GM19397 (cell line): ENCODE results near the gene PCSK4.

ENCODE experiments used
- ATAC-seq: cut with Tn5 transposase; IDR thresholded peaks from one replicate; pipeline ENCODE4 v1.9.1; 2021; ENCODE audit warnings: mild to moderate bottlenecking, moderate library complexity; ENCODE audit not compliant: unreplicated experiment

PCSK4 gene

DNA sequence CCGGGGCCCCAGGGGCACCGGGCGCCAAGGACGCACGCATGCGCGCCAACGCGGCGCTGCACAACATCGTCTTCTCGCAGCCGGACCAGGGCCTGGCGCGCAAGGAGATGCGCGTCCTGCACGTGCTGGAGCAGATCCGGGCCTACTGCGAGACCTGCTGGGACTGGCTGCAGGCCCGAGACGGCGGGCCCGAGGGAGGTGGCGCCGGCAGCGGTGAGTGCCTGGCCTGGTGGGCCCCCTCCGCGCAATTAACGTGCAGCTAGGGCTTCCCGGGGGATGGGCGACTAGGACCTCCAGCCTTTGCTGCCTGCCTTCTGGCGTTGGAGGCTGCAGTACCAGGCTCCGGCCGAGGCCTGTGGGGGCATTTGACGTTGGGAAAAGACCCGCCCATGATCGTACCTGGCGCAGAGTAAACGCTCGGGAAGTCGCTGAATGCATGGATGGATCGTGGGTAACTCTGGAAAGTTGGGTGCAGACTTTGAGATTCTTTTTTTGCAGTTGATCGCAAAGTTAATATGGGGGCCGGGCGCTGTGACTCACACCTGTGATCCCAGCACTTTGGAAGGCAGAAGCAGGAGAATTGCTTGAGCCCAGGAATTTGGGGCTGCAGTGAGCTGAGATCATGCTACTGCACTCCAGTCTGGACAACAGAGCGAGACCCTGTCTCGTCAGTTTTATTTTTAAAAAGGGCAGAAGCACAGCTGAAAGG is 33.0 kb downstream of the PCSK4 start:
- ATAC-seq: no peak

DNA sequence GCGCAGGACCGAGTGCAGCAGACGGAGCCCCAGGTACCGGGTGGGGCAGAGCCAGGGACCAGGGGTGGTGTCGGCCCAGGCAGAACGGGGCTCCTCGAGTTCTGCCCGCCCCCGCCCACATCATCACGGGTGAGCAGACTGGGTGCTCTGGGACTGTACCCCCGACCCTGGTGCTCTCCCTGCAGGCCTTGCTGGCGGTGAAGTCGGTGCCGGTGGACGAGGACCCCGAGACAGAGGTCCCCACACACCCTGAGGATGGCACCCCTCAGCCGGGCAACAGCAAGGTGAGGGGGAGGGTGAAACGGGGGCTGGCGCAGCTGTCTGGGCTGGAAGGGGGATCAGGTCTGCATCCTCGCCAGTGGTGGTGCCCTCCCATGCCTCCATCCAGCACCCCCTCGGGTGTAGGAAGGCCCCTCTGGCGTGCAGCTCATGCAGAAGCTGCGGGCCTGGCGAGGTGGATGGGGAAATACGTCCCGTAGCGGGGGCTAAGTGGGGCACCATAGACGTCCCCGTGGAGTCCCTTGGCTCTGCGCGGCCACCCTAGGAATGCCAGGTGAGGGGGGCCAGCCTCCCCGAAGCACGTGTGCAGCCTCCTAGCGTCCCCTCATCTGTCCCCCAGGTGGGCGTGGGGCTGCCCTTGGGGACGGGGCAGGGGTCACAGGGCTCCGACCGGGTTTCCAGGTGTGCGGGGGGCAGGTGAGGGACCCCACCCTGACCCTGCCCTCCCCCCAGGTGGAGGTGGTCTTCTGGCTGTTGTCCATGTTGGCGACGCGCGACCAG is 33.8 kb downstream of the PCSK4 start:
- ATAC-seq: no peak

DNA sequence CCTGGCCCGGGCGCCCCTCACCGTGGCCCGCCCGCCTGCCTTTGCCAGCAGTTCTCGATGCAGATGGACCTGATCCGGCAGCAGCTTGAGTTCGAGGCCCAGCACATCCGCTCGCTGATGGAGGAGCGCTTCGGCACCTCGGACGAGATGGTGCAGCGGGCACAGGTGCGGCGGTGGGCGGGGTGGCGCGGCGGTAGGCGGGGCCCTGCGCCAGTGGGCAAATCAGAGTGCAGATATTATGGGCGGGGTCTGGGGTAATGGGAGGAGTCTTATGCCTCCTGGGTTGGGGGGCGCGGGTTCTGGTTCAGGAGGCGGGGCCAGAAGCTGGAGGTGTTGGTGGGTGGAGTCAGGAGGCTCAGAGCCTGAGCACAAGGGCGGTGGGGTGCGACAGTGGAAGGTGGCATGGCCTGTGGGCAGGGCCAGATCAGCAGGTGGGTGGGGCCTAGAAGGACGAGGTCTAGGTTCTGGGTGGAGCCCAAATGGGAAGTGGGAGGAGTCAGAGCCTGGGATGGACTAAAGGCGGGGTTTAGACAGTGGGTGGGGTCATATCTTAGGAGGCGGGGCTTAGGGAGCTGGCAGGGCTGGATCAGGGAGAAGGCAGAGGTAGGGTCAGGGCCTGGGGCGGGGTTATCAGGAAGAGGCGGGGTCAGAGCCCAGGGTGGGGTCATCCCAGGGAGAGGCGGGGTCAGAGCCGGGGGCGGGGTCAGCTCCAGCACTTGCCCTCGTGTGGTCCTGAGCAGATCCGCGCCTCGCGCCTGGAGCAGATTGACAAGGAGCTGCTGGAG is 34.6 kb downstream of the PCSK4 start:
- no peak for ATAC-seq

DNA sequence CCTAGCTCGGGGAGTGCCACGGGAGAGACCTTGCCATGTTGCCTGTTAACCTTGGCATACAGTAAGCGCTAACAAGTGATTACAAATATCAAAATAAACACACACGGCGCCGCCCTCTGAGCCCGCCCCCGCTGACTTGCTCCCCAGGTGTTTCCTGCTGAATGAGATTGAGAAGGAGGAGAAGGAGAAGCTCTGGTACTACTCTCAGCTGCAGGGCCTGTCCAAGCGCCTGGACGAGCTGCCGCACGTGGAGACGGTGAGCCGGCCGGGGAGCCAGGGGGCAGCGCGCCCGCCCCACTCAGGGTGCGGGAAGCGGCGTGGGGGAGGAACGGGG is 35.2 kb downstream of the PCSK4 start:
- no peak for ATAC-seq

DNA sequence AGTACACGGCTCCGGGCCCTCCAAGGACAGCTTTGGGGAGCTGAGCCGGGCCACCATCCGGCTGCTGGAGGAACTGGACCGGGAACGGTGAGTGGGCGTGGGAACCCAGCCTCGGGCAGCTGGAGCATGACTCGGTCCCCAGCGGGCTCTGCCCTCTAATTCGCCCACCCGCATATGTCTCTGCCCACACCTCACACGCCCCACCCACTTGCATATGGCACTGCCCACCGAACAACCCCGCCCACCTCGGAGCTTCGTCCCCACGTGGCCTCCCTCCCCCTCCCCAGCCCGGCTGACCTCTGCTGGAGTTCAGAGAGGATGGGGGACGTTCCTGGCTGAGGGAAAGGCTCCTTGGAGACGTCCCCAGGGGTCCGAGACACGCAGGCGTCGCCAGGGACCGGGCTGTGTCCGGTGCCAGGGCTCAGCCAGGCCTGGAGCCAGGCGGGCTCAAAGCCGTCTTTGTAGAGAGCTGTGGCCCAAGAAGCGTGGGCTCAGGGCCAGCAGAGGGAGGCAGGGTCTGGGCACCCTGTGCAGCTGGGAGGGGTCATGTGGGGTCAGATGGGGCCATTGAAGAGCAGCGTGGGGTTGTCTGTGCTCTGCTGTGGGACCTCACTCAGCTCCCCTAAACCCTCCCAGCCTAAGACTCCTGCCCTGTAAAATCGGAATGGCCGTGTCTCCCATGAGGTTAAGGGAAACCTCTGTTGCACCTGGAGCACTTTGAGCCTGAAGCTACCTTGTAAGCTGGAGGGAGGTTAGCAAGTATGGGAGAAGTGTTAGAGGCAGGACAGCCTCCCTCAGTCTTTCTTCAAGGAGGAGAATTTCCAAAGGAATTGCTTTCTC is 36.4 kb downstream of the PCSK4 start:
- ATAC-seq: no peak

DNA sequence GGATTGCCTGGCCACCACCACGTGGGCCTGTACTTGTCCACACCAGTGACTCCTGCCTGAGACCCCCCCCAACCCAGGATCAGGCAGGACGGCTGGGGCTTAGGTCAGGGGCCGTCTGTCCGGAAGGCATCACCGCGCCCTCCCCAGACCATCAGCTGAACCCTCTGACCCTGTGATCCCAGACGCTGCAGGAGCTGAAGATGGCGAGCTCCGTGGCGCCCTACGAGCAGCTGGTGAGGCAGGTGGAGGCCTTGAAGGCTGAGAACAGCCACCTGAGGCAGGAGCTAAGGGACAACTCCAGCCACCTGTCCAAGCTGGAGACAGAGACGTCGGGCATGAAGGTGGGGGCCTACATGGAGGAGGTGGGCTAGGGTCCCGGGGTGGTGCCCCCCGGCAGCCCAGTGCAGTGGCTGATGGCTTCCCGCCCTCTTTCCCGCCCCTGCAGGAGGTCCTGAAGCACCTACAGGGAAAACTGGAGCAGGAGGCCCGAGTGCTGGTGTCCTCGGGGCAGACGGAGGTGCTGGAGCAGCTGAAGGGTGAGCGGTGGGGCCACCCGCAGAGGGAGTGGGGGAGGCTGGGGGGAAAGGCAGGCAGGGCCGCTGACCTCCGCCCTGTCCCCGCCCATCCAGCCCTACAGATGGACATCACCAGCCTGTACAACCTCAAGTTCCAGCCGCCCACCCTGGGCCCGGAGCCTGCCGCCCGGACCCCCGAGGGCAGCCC is 37.2 kb downstream of the PCSK4 start:
- no peak for ATAC-seq

DNA sequence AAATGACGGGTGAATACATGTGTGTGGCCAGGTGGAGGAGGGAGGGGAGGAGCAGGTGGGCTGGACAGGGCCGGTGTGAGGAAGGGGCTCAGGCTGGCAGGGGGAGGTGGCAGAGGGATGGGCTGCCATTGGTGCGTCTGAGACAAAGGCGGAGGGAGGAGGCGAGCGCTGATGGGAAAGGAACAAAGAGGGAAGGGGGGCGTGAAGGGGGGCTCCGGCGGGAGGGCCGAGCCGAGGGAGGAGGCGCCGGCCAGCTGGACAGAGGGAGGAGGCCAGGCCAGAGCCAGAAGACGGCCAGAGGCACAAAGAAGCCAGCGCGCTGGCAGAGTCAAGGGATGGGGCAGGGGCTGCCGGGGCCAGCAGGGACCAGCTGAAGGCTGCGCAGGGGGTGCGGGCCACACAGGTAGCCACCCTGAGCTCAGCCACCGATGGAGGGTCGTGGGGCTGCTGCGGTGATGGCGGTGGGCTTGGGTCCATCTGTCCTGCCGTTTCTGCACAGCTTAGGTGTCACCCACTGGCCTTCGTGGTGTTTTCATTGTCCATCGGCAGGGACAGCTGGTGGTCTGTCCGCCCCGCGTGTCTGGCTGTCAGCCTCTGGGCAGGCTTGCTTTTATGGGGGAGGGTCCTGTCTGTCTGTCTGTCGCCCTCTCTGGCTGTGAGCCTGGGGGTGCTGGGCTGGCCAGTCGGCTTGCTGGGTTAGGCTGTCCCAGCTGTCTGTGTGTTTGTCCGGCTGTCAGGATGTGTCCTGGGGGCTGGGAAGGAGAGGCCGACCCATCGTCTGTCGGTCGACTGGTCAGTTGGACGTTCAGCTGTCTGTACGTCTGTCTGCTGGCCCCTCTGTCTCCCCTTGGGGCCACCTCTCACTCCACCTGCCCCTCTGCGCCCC is 38.0 kb downstream of the PCSK4 start:
- no peak for ATAC-seq

DNA sequence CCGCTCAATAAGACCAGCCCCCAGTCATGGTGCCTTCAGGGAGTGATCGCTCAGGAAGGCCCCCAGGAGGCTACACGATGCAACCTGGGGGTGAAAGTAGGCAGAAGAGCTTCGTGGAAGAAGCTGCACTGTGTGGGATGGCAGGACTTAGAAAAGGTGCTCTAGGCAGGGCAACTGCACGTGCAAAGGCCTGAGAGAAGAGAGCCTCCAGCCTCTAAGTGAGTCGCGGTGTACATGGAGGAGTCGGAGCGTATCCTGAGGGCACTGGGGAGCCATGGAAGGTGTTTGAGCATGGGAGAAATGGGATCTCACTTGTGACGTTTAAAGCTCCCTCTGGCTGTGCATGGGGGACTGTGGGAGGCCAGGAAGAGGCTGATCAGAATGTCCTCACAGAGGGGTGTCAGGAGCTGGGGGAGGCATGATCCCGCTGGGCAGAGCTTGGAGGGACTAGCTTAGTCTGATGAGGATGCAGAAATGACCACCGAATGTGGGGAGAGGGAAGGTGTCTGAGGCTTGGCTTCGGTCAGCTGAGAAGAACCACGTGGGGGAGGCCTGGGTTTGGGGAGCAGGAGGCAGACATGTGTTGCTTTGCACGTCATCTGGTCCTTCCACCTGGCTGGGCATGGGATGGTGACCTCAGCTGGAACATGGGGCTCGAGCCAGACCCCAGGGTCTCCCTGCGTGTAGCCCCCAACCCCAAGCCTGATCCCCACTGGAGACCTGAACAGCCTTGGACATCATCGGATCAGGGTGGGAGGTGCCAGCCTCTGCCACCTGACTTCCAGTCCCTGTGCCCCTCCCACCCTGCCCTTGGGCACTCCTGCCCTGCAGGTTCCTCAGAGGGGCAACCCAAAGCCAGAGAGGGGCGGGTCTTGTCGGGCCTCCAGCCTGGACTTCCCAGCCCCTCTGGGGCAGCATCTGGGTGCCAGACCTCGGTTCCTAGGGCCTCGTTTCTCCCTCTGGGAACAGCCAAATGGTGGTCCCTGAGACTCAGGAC is 39.1 kb downstream of the PCSK4 start:
- ATAC-seq: no peak

DNA sequence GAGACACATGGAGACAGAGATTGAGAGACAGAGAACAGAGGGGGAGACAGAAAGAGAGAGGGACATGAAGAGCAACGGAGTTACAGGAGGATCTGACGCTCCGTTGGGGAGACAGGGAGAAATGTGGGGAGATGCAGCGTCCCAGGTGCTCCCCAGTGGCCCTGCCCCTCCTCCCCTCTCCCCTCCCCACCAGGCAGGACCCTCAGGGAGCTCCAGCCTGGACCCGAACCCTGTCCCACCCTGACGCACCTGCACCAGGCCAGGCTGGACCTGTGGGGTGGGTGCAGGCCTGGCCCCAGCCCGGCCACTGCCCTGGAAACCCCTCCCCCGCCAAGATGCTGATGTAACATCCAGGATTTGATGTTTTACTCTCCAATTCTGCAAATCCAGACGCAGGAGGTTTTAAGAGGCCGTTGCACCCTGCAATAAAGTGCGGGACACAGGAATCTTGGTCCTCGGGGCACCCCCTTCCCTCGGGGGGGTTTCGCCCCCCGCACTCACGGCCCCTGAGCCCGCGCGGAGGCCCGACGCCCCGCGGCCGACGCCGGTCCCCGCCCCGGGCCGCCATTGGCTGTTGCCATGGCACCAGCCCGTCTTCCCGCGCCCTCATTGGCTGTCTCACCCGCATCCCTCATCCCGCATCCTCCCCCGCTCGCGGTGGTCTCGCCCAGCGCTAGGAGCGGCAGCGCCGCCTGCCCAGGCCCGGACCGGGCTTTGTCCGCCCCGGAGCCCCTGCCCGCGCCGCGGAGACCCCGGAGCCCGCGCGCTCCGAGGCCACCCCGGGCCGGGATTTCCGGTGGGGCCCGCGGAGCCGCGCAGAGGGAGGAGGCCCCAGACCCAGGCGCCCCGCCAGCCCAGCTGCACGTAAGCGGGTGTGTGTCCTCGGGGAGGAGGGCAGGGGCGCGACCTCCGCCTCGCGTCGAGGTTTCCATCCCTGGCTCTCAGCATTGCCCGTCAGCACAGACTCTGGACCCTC is 40.4 kb downstream of the PCSK4 start, which contains the start of gene APC2:
APC2 (plus strand) TSS at position 655 of the 976 bp plus-strand sequence. CDS start 2,881 bp downstream, outside the sequence.
- no peak for ATAC-seq

DNA sequence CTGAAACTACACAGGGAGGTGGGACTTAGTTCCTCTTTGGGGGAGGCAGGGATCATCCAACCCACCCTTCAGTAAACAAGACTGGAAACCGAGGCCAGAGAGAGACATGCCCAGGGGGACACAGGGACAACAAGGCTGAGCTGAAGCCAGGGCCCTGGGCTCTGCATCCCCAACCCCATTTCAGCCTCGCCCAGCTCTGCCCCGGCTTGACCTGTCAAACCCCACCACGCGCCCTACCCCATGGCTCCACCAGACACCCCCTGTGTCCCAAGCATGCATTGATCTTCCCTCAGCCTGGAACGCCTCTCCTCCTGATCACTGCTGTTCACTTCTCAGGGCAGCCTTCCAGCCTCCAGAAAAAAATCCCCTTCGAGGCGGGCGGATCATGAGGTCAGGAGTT is 42.2 kb downstream of the PCSK4 start:
- ATAC-seq: no peak

DNA sequence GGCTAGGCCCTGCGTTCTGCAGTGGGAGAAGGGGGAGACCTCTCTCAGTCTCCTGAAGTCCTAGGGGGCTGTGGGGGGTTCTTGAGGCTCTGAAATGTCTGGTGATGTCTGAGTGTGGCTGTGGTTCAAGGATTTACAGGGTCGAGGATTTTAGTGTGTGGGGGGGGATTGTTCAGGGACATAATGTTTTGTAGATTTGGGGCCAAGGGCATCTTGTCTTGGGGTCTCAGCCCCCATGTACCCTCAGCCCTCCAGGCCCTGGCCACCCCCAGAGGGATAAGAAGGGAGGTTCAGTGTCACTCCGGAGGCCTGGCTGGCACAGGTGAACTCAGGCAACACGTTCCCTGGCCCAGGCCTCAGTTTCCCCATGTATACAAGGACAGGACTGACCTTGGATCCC is 42.6 kb downstream of the PCSK4 start:
- no peak for ATAC-seq

DNA sequence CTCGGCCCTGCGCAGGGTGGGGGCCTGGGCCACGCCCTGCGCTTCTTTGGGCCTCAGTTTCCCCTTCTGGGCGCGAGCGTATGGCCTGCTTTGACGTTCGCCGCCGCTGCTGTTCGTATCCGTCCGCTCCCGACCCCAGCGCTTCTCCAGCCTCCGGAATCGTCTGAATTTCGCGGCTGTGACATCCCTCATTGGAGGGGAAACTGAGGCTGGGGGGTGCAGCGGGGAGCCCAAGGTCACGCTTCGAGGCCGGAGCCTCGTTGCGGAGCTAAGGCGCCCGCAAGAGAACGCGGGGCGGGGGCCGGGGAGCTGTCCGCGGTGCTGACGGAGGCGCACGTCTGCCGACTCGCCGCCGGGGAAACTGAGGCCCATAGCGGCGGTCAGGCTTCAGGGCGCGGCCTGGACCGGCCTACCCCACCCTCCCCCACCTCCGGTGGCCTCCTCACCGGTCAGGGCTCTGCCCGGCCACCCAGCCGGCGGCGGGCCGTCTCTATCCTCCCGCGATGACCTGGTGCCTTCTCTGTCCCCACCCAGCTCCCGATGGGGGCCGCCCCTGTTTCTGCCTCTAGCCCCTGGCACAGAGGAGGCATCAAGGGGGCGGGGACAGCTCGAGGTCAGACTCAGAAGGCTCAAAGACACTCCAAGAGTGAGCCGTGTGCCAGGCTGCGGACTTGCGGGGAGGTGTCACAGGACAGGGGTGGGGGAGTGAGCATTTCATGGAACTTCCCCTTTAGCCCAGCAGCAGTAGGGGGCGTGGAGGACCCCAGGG is 43.3 kb downstream of the PCSK4 start:
- no peak for ATAC-seq

DNA sequence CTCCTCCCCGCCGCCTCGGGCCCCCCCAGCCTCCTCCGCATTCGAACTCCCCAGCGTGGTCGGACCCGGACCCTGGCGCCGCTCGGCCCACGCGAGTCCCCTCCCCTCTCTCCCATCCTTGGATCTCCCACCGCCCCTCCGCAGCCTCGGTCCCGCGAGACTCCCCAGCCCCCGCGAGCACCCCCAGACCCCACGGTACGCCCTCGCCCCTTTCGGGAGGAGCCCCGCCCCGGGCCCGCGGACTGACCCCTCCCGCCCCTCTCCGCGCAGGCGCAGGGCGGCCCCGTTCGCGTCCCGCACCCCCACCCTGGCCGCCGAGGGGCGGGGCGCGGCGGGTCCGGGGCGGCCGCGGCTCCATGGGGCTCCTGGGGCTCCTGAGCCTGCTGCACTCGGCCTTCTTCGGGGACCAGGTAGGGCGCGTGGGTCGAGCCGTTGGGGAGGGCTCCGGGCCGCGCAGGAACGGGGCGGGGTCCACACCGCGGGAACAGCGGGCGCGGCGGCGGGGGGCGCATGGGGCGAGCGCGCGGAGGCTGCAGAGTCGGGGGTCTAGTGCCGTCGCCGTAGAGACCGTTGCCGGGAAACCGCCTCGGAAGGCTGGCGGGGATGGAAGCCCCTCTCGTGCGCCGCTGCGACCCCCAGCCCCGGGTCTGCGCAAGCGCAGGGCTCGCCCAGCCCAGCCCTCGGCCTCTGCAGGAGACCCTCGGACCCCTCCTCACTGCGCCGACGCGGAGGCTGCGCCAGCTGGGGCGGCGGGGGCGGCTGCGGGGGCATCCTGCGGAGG is 44.0 kb downstream of the PCSK4 start:
- no peak for ATAC-seq

DNA sequence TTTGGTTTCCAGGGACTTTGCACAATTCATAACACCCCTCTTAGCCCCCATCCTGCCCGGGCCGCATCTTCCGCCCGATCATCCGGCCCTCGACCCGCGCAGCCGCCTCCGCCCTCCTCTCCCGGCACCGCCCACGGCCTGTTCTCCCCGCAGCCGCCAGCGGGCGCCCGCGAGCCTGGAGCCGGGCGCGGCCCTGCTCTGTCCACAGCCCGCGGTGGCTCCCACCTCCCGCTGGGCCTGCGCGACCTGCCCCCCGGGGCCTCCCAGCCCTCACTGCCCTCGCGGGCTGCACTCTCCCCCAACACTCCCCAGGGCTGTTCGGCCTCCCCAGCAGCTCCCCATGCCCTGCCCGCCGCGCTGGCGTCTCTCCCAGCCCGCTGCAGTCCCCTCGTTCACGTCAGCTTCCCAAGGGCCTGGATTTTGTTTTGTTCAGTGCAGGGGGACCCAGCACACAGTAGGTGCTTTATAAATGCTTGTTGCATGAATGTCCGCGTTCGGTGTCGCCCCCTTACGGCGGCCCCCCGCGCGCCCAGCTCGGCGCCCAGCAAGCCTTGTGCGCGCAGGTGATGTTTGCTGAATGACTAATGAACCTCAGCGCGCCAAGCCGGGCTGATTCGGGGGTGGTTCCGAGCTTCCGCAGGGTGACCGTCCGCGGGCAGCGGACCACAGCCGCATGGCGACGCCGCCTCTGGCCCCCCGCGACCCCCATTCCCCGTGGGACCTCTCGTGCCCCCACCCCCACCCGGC is 44.8 kb downstream of the PCSK4 start:
- peak; percentile 79 for ATAC-seq
